Esophagus squamous epithelium (tissue), 5 donors: Measurements from ENCODE around the gene VCX. TPM values are rescaled to one million over a fixed set of nuclear protein-coding genes. Genes with fewer than 3 reads are reported as not detected.

Experiments used
- DNase-seq: peaks from one replicate; lab custom pipeline; 2025; lab: John Stamatoyannopoulos, UW
- H3K27ac ChIP-seq, 4 donors: fragments of 200-600 bp; sonication (generic); one replicate each; pipeline ENCODE4 v1.5.1; 2016 to 2019; ENCODE audit warnings: mild to moderate bottlenecking in 1 of 4
- H3K27me3 ChIP-seq, 4 donors: fragments of 200-600 bp; sonication (generic); 1 replicate in 3 of 4; 2 replicates in 1 of 4; pipeline versions ENCODE4 v1.5.1 to v1.6.0; 2017 to 2021; ENCODE audit warnings: antibody characterized with exemption in 1 of 4
- H3K36me3 ChIP-seq, 3 donors: fragments of 200-600 bp; sonication (generic); one replicate each; pipeline ENCODE4 v1.5.1; 2016 to 2019
- H3K4me1 ChIP-seq, 3 donors: fragments of 200-600 bp; sonication (generic); one replicate each; pipeline ENCODE4 v1.5.1; 2017 to 2019
- H3K4me3 ChIP-seq, 4 donors: fragments of 200-600 bp; sonication (generic); 1 replicate in 3 of 4; 2 replicates in 1 of 4; pipeline ENCODE4 v1.5.1; 2016 to 2019; ENCODE audit warnings: mild to moderate bottlenecking in 2 of 4, moderate library complexity in 1 of 4
- H3K9me3 ChIP-seq, 3 donors: fragments of 200-600 bp; sonication (generic); one replicate each; pipeline ENCODE4 v1.5.1; 2016 to 2019
- CTCF ChIP-seq, 6 experiments: fragments of 450-650 bp in 4 of 6; fragments of 200-600 bp in 2 of 6; sonication (generic) in 2 of 6; IDR thresholded peaks; one replicate each; pipeline ENCODE4 v1.5.1; 2016 to 2019; ENCODE audit warnings: antibody characterized with exemption in 6 of 6, mild to moderate bottlenecking in 4 of 6, moderate library complexity in 4 of 6
- POLR2A ChIP-seq, 4 donors: fragments of 450-650 bp; IDR thresholded peaks; one replicate each; pipeline ENCODE4 v1.6.1; 2017; ENCODE audit warnings: antibody characterized with exemption in 4 of 4, mild to moderate bottlenecking in 4 of 4, moderate library complexity in 3 of 4
- WGBS, 2 donors: methylation state at CpG; one replicate each; pipeline ENCODE4 v1.1.5; 2018; 5-methylcytosine and 5-hydroxymethylcytosine counted together
- intact Hi-C: fragments of 100-400 bp; cut with DNase I; formaldehyde crosslinking; loops from one replicate; pipeline ENCODE4 v1.15.0; 2022
- total RNA-seq, 4 donors: library from RNA; depleted of rRNA; stranded (reverse); fragments of >200 nt; gene quantifications; one replicate each; pipeline ENCODE4 v1.1.0, GENCODE V29; 2016
- donor health status: DM: yes; HTN: yes; CAD: no.

VCX gene
- total RNA-seq, 4 donors from 2014 or later, result not detected

GRCh38 chrX:7841084-7841805, 1.7 kb upstream of the VCX start:
- intact Hi-C loops, result no loop called here

GRCh38 chrX:7852166-7852565, 9.2 kb downstream of the VCX start:
- DNase-seq, result no peak
- WGBS, 2 donors, result 0% methylated on average over 1 of the region's 1 CpG; no CpG with 5 or more reads in 1 of the 2 donors
- intact Hi-C loops, result no loop called here

More at GRCh38 chrX:7841084-7841805, 1.7 kb upstream of the VCX start:
- 56 to 61% methylated on average over 3 of the region's 3 CpGs for WGBS, 2 donors
- Histone ChIP-seq H3K27ac (no peak overlapping the region), H3K4me1 (no peaks in the 10 kb centered on the region), H3K36me3 (no peaks in the 10 kb centered on the region), H3K9me3 (no peaks in the 10 kb centered on the region), H3K27me3 (no peaks in the 10 kb centered on the region), H3K4me3 (no peak overlapping the region)
- no peak for DNase-seq
- TF ChIP-seq CTCF (IDR thresholded peaks at IDR 0.05), result no peak
- no peak for TF ChIP-seq POLR2A (IDR thresholded peaks at IDR 0.05)

GRCh38 chrX:7872042-7872441, 29.1 kb downstream of the VCX start:
- Histone ChIP-seq H3K9me3 (no peaks in the 10 kb centered on the region), H3K27ac (no peak overlapping the region), H3K4me3 (no peak overlapping the region), H3K36me3 (no peaks in the 10 kb centered on the region), H3K4me1 (no peaks in the 10 kb centered on the region), H3K27me3 (no peaks in the 10 kb centered on the region)
- intact Hi-C loops, result no loop called here
- no peak for TF ChIP-seq POLR2A (IDR thresholded peaks at IDR 0.05)
- no peak for TF ChIP-seq CTCF (IDR thresholded peaks at IDR 0.05)
- no peak for DNase-seq
- 22 to 60% methylated on average over 4 of the region's 4 CpGs for WGBS, 2 donors

More at GRCh38 chrX:7852166-7852565, 9.2 kb downstream of the VCX start:
- Histone ChIP-seq H3K4me3 (no peak overlapping the region), H3K9me3 (no peaks in the 10 kb centered on the region), H3K27me3 (no peaks in the 10 kb centered on the region), H3K4me1 (no peaks in the 10 kb centered on the region), H3K36me3 (no peaks in the 10 kb centered on the region), H3K27ac (no peak overlapping the region)
- TF ChIP-seq POLR2A (IDR thresholded peaks at IDR 0.05) (no peak), CTCF (IDR thresholded peaks at IDR 0.05) (no peak)

- Histone ChIP-seq H3K36me3 (no peaks in the 10 kb centered on the region), H3K9me3 (no peaks in the 10 kb centered on the region)
Measured at GRCh38 chrX:7876957-7877356, 34.0 kb downstream of the VCX start.

More at GRCh38 chrX:7876957-7877356, 34.0 kb downstream of the VCX start:
- WGBS, 2 donors, result 75 to 100% methylated on average over 1 to 2 of the region's 2 CpGs
- Histone ChIP-seq H3K27ac (no peak overlapping the region), H3K4me3 (no peak overlapping the region), H3K4me1 (no peaks in the 10 kb centered on the region), H3K27me3 (no peaks in the 10 kb centered on the region)
- intact Hi-C loops, result no loop called here
- TF ChIP-seq CTCF (IDR thresholded peaks at IDR 0.05) (no peak), POLR2A (IDR thresholded peaks at IDR 0.05) (no peak)
- DNase-seq, result no peak
